T-cell (primary cell): ENCODE results near the gene LRP1-AS. TPM values are rescaled to one million over a fixed set of nuclear protein-coding genes. Genes with fewer than 3 reads are reported as not detected.

Experiments used
- ATAC-seq, 4 experiments: fragments of 200-7000 bp in 3 of 4; fragments of 150-1000 bp in 1 of 4; cut with Tn5 transposase; replicated peaks in 1 of 4; 1 replicate in 3 of 4; 2 replicates in 1 of 4; pipeline ENCODE4 v1.10.0; 2021; ENCODE audit warnings: moderate library complexity in 3 of 4, mild to moderate bottlenecking in 2 of 4, moderate number of reproducible peaks in 1 of 4
- CTCF ChIA-PET, 2 donors: fragments of 300-600 bp; sonication (Branson Sonifier 250); formaldehyde crosslinking; loops; one replicate each; lab custom pipeline; 2022; ENCODE audit warnings: antibody characterized with exemption in 2 of 2; lab: Charles Lee
- POLR2A ChIA-PET, 2 donors: fragments of 300-600 bp; sonication (Branson Sonifier 250); formaldehyde crosslinking; loops; one replicate each; lab custom pipeline; 2022; ENCODE audit warnings: antibody characterized with exemption in 2 of 2; lab: Charles Lee
- DNase-seq, 35 experiments: peaks; one replicate each; pipeline versions ENCODE4 v3.0.0 to v3.0.0-alpha.2; 2013 to 2023
- H3K27ac ChIP-seq: one replicate; pipeline ENCODE4 v1.5.1; 2013; ENCODE audit warnings: low read length
- H3K27me3 ChIP-seq, 2 experiments: replicated peaks in 1 of 2; 1 replicate in 1 of 2; 2 replicates in 1 of 2; pipeline versions ENCODE4 v1.6.1 to v1.7.0; 2013; ENCODE audit warnings: low read length in 1 of 2, mixed read lengths in 1 of 2; ENCODE audit not compliant: control insufficient read depth in 2 of 2, insufficient read depth in 2 of 2; ENCODE audit errors: extremely low read depth in 1 of 2
- H3K36me3 ChIP-seq, 2 donors: 1 replicate in 1 of 2; 2 replicates in 1 of 2; pipeline versions ENCODE4 v1.6.1 to v1.7.0; 2013; ENCODE audit warnings: low read length in 1 of 2; ENCODE audit not compliant: control insufficient read depth in 2 of 2, insufficient read depth in 1 of 2; ENCODE audit errors: extremely low read depth in 1 of 2
- H3K4me1 ChIP-seq, 2 experiments: 1 replicate in 1 of 2; 2 replicates in 1 of 2; pipeline versions ENCODE4 v1.6.1 to v1.7.0; 2013; ENCODE audit warnings: low read length in 2 of 2, mixed read lengths in 1 of 2; ENCODE audit not compliant: insufficient read depth in 2 of 2, control insufficient read depth in 1 of 2; ENCODE audit errors: extremely low read depth in 1 of 2
- H3K4me3 ChIP-seq, 2 donors: 1 replicate in 1 of 2; 2 replicates in 1 of 2; pipeline versions ENCODE4 v1.5.1 to v1.7.0; 2013; ENCODE audit warnings: mild to moderate bottlenecking in 2 of 2, low read length in 1 of 2, moderate library complexity in 1 of 2; ENCODE audit not compliant: control insufficient read depth in 1 of 2; ENCODE audit errors: extremely low read depth in 1 of 2
- H3K9me3 ChIP-seq: 2 replicates; pipeline ENCODE4 v1.7.0; 2013
- H3K27ac Mint-ChIP-seq, 2 donors: one replicate each; pipeline ENCODE4 v1.8.0; 2020 to 2021; ENCODE audit warnings: mild to moderate bottlenecking in 2 of 2, mixed read lengths in 2 of 2
- H3K27me3 Mint-ChIP-seq, 2 donors: one replicate each; pipeline ENCODE4 v1.8.0; 2021 to 2022; ENCODE audit warnings: mixed read lengths in 2 of 2
- H3K36me3 Mint-ChIP-seq: one replicate; pipeline ENCODE4 v1.8.0; 2021; ENCODE audit warnings: mixed read lengths
- H3K4me1 Mint-ChIP-seq, 3 donors: one replicate each; pipeline ENCODE4 v1.8.0; 2020 to 2022; ENCODE audit warnings: mixed read lengths in 3 of 3, mild to moderate bottlenecking in 1 of 3
- H3K4me3 Mint-ChIP-seq, 3 donors: one replicate each; pipeline ENCODE4 v1.8.0; 2020 to 2022; ENCODE audit warnings: mild to moderate bottlenecking in 3 of 3, mixed read lengths in 3 of 3, moderate library complexity in 3 of 3
- H3K9me3 Mint-ChIP-seq, 3 donors: one replicate each; pipeline ENCODE4 v1.8.0; 2020 to 2022; ENCODE audit warnings: mixed read lengths in 3 of 3
- WGBS: methylation state at CpG from one replicate; pipeline ENCODE4 v1.1.5; 2013; ENCODE audit warnings: missing lambda C conversion rate; ENCODE audit not compliant: insufficient coverage; 5-methylcytosine and 5-hydroxymethylcytosine counted together
- total RNA-seq, 35 experiments: library from RNA in 6 of 35; stranded (reverse) in 6 of 35; fragments of 120-200 nt in 1 of 35; gene quantifications; one replicate each; pipeline versions ENCODE4 v1.2.1 to v1.2.4 and lab custom pipeline; 2013 to 2026

The LRP1-AS gene
- not detected for total RNA-seq
- not detected for total RNA-seq (2013)
- 0 reads per million in 29 experiments for total RNA-seq (lab: John Stamatoyannopoulos, UW)

GRCh38 chr12:57146961-57147944 lies at the start of gene LRP1-AS:
TSS of gene LRP1-AS (minus strand) at chr12:57147619.
- H3K4me1 ChIP-seq = peaks cover 0 to 11% of the 10 kb centered on the region in 2 experiments
- no peak within 1 kb of the TSS for H3K4me3 ChIP-seq
- H3K4me3 Mint-ChIP-seq = no peak within 1 kb of the TSS
- peaks cover 0 to 6% of the 10 kb centered on the region in 2 experiments for H3K27me3 ChIP-seq
- no peaks in the 10 kb centered on the region for H3K27me3 Mint-ChIP-seq
- peaks cover 7 to 8% (median 8%) of the 10 kb centered on the region in 3 donors for H3K4me1 Mint-ChIP-seq
- no peaks in the 10 kb centered on the region for H3K9me3 ChIP-seq
- H3K36me3 ChIP-seq = no peaks in the 10 kb centered on the region
- peaks cover 11% of the 10 kb centered on the region for H3K36me3 Mint-ChIP-seq
- DNase-seq (no peak), ATAC-seq (no peak)
- no peak within 1 kb of the TSS for H3K27ac Mint-ChIP-seq
- H3K9me3 Mint-ChIP-seq = no peaks in the 10 kb centered on the region
- CTCF ChIA-PET = interaction anchor here (0.6 kb wide), 2 partner anchors 129 to 568 kb away, joined by 3 to 4 read pairs; no protein-coding TSS in a partner anchor
- 97% methylated on average over 3 of the region's 8 CpGs for WGBS
- H3K27ac ChIP-seq = no peak within 1 kb of the TSS
- POLR2A ChIA-PET = no interaction called here

DNA sequence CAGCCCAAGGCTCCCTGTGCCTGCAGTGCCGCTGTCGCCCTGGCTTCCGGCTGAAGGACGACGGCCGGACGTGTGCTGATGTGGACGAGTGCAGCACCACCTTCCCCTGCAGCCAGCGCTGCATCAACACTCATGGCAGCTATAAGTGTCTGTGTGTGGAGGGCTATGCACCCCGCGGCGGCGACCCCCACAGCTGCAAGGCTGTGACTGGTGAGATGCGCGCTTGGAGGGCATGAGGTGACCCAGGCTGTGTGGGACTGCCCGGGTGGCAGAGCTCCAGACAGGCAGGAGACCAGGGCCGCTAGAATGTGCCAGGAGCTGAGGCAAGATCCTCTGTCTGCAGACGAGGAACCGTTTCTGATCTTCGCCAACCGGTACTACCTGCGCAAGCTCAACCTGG lies 49.5 kb upstream of the LRP1-AS start:
- no peaks in the 10 kb centered on the region for H3K4me1 ChIP-seq
- CTCF ChIA-PET = no interaction called here
- no peak overlapping the region for H3K4me3 Mint-ChIP-seq
- H3K27ac ChIP-seq = no peak overlapping the region
- no peaks in the 10 kb centered on the region for H3K9me3 ChIP-seq
- H3K27me3 Mint-ChIP-seq = no peaks in the 10 kb centered on the region
- H3K4me1 Mint-ChIP-seq = no peaks in the 10 kb centered on the region
- no peaks in the 10 kb centered on the region for H3K9me3 Mint-ChIP-seq
- no peak for DNase-seq
- POLR2A ChIA-PET = no interaction called here
- H3K27ac Mint-ChIP-seq = no peak overlapping the region
- H3K4me3 ChIP-seq = no peak overlapping the region
- H3K36me3 Mint-ChIP-seq = peaks cover 8% of the 10 kb centered on the region
- no peak for ATAC-seq
- no peaks in the 10 kb centered on the region for H3K36me3 ChIP-seq
- 91% methylated on average over 19 of the region's 22 CpGs for WGBS
- H3K27me3 ChIP-seq = no peaks in the 10 kb centered on the region

GRCh38 chr12:57196439-57196838 lies 49.0 kb upstream of the LRP1-AS start:
- POLR2A ChIA-PET = no interaction called here
- no peaks in the 10 kb centered on the region for H3K27me3 Mint-ChIP-seq

DNA sequence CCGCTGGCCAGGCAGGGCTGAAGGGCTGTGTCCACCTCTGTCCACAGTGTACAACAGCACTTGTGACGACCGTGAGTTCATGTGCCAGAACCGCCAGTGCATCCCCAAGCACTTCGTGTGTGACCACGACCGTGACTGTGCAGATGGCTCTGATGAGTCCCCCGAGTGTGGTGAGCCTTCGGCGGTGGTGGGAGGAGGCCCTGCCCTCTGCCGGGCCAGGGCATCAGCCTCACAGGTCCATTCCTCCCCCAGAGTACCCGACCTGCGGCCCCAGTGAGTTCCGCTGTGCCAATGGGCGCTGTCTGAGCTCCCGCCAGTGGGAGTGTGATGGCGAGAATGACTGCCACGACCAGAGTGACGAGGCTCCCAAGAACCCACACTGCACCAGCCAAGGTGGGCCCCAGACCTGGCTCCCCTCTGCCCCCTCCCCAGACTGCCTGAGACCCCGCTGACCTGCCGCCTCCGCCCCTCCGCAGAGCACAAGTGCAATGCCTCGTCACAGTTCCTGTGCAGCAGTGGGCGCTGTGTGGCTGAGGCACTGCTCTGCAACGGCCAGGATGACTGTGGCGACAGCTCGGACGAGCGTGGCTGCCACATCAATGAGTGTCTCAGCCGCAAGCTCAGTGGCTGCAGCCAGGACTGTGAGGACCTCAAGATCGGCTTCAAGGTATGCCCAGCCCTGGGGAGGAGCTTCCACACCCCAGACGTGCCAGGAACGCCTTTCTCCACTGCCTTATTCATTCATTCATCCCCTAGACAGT lies 48.4 kb upstream of the LRP1-AS start:
- peaks cover 8% of the 10 kb centered on the region for H3K36me3 Mint-ChIP-seq
- ATAC-seq (no peak), DNase-seq (no peak)
- CTCF ChIA-PET = no interaction called here
- no peaks in the 10 kb centered on the region for H3K9me3 ChIP-seq
- no peaks in the 10 kb centered on the region for H3K4me1 ChIP-seq
- WGBS = 78% methylated on average over 27 of the region's 34 CpGs
- no peak overlapping the region for H3K27ac ChIP-seq
- H3K27me3 ChIP-seq = no peaks in the 10 kb centered on the region
- POLR2A ChIA-PET = no interaction called here
- no peaks in the 10 kb centered on the region for H3K9me3 Mint-ChIP-seq
- no peak overlapping the region for H3K4me3 ChIP-seq
- no peak overlapping the region for H3K27ac Mint-ChIP-seq
- H3K4me1 Mint-ChIP-seq = no peaks in the 10 kb centered on the region
- H3K36me3 ChIP-seq = no peaks in the 10 kb centered on the region
- no peak overlapping the region for H3K4me3 Mint-ChIP-seq
- H3K27me3 Mint-ChIP-seq = no peaks in the 10 kb centered on the region

More at GRCh38 chr12:57196439-57196838, 49.0 kb upstream of the LRP1-AS start:
- H3K4me3 ChIP-seq = no peak overlapping the region
- Mint-ChIP-seq H3K27ac (no peak overlapping the region), H3K4me1 (no peaks in the 10 kb centered on the region), H3K9me3 (no peaks in the 10 kb centered on the region), H3K4me3 (no peak overlapping the region), H3K36me3 (peaks cover 8% of the 10 kb centered on the region)
- H3K4me1 ChIP-seq = no peaks in the 10 kb centered on the region
- 60% methylated on average over 4 of the region's 4 CpGs for WGBS
- CTCF ChIA-PET = no interaction called here
- H3K9me3 ChIP-seq = no peaks in the 10 kb centered on the region
- H3K27ac ChIP-seq = no peak overlapping the region
- DNase-seq (no peak), ATAC-seq (no peak)
- H3K36me3 ChIP-seq = no peaks in the 10 kb centered on the region
- H3K27me3 ChIP-seq = no peaks in the 10 kb centered on the region

DNA sequence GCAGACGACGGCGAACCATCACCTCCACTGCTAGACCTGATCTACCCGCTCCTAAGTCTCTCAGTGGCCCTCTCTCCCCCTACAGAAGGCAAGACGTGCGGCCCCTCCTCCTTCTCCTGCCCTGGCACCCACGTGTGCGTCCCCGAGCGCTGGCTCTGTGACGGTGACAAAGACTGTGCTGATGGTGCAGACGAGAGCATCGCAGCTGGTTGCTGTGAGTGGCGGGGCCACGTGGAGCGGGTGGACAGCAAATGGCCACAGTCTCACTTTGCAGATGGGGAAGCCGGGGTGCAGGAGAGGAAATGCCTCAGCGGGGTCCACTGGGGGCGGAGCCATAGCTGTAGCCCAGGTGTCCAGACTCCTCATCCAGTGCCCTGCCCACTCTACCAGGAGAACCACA lies 47.8 kb upstream of the LRP1-AS start:
- ChIA-PET POLR2A (no interaction called here), CTCF (no interaction called here)
- no peak overlapping the region for H3K4me3 Mint-ChIP-seq
- no peaks in the 10 kb centered on the region for H3K9me3 Mint-ChIP-seq
- 87% methylated on average over 18 of the region's 19 CpGs for whole genome bisulfite sequencing
- Histone ChIP-seq H3K27ac (no peak overlapping the region), H3K36me3 (no peaks in the 10 kb centered on the region), H3K9me3 (no peaks in the 10 kb centered on the region), H3K4me1 (no peaks in the 10 kb centered on the region), H3K4me3 (no peak overlapping the region), H3K27me3 (no peaks in the 10 kb centered on the region)
- ATAC-seq (no peak), DNase-seq (no peak)
- H3K36me3 Mint-ChIP-seq = peaks cover 8% of the 10 kb centered on the region
- H3K27me3 Mint-ChIP-seq = no peaks in the 10 kb centered on the region
- no peaks in the 10 kb centered on the region for H3K4me1 Mint-ChIP-seq
- no peak overlapping the region for H3K27ac Mint-ChIP-seq

DNA sequence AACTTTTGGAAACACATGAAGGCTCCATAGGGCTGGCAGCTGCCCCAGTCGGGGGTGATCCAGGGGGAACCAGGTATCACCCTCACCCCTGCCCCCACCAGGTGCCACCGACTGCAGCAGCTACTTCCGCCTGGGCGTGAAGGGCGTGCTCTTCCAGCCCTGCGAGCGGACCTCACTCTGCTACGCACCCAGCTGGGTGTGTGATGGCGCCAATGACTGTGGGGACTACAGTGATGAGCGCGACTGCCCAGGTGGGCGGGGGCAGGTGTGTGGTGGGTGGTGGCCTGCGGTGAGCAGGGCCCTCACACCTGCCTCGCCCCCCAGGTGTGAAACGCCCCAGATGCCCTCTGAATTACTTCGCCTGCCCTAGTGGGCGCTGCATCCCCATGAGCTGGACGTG lies 46.8 kb upstream of the LRP1-AS start:
- Histone ChIP-seq H3K27ac (no peak overlapping the region), H3K4me1 (no peaks in the 10 kb centered on the region), H3K36me3 (no peaks in the 10 kb centered on the region), H3K27me3 (no peaks in the 10 kb centered on the region), H3K9me3 (no peaks in the 10 kb centered on the region), H3K4me3 (no peak overlapping the region)
- Mint-ChIP-seq H3K4me1 (no peaks in the 10 kb centered on the region), H3K27ac (no peak overlapping the region), H3K4me3 (no peak overlapping the region), H3K27me3 (no peaks in the 10 kb centered on the region), H3K36me3 (peaks cover 8% of the 10 kb centered on the region), H3K9me3 (no peaks in the 10 kb centered on the region)
- ATAC-seq (no peak), DNase-seq (no peak)
- WGBS = 80% methylated on average over 16 of the region's 18 CpGs
- ChIA-PET POLR2A (no interaction called here), CTCF (no interaction called here)
